GM12878 (cell line): ENCODE results near the gene CCSER2. TPM values are rescaled to one million over a fixed set of nuclear protein-coding genes. Genes with fewer than 3 reads are reported as not detected.

Experiments used
- ATAC-seq: fragments of 200-7000 bp; cut with Tn5 transposase; 3 replicates; pipeline ENCODE4 v1.9.1; 2020; ENCODE audit warnings: mild to moderate bottlenecking, moderate library complexity
- BruUV-seq: library from RNA; stranded (reverse); fragments of 400-500 nt; replicated peaks from 2 replicates; lab custom pipeline; 2021; lab: Mats Ljungman, UMichigan
- CTCF ChIA-PET: fragments of 300-600 bp; sonication (Branson Sonifier 250); formaldehyde crosslinking; extraction: SDS; loops from one replicate; lab custom pipeline; 2021; ENCODE audit warnings: inconsistent platforms; lab: Yijun Ruan, JAX
- POLR2A ChIA-PET: fragments of 350-600 bp; formaldehyde crosslinking; extraction: SDS; loops from one replicate; lab custom pipeline; 2021; ENCODE audit warnings: inconsistent platforms; lab: Charles Lee
- RAD21 ChIA-PET: fragments of 300-600 bp; sonication (Branson Sonifier 250); formaldehyde crosslinking; loops from one replicate; lab custom pipeline; 2023; ENCODE audit warnings: antibody characterized with exemption; ENCODE audit not compliant: unreplicated experiment; lab: Charles Lee
- SMC1A ChIA-PET: fragments of 300-600 bp; sonication (Branson Sonifier 250); formaldehyde crosslinking; loops from one replicate; lab custom pipeline; 2023; ENCODE audit not compliant: unreplicated experiment, uncharacterized antibody; lab: Charles Lee
- DNase-seq: peaks from one replicate; pipeline ENCODE4 v3.0.0-alpha.2; 2011; ENCODE audit warnings: low read depth, low spot score
- FAIRE-seq: peaks from 3 replicates; lab custom pipeline; 2011; peaks lifted over from hg19 to GRCh38; lab: Jason Lieb, UNC
- H2AFZ ChIP-seq: 2 replicates; pipeline ENCODE4 v1.6.0; 2011; ENCODE audit warnings: low read depth, low read length, control low read depth; ENCODE audit not compliant: control insufficient read depth
- H3K27ac ChIP-seq: 2 replicates; pipeline ENCODE4 v1.5.1; 2011; ENCODE audit warnings: control low read depth; ENCODE audit not compliant: control insufficient read depth, insufficient read depth
- H3K27me3 ChIP-seq, 2 experiments: replicated peaks in 1 of 2; 2 replicates each; pipeline versions ENCODE4 v1.6.0 to v1.6.1; 2011; ENCODE audit warnings: low read length in 1 of 2; ENCODE audit not compliant: control insufficient read depth in 2 of 2, insufficient read depth in 2 of 2
- H3K36me3 ChIP-seq, 2 experiments: 2 replicates each; pipeline ENCODE4 v1.5.1; 2011; ENCODE audit warnings: low read length in 1 of 2; ENCODE audit not compliant: control insufficient read depth in 2 of 2, insufficient read depth in 2 of 2
- H3K4me1 ChIP-seq: 2 replicates; pipeline ENCODE4 v1.6.1; 2011; ENCODE audit warnings: mild to moderate bottlenecking, low read length, moderate library complexity, mixed read lengths; ENCODE audit not compliant: control insufficient read depth, insufficient read depth
- H3K4me2 ChIP-seq: 2 replicates; pipeline ENCODE4 v1.6.0; 2011; ENCODE audit warnings: control low read depth; ENCODE audit not compliant: control insufficient read depth, insufficient read depth
- H3K4me3 ChIP-seq: fragments of 200-600 bp; sonication (generic); 2 replicates; pipeline ENCODE4 v1.5.1; 2016
- H3K79me2 ChIP-seq: 2 replicates; pipeline ENCODE4 v1.6.0; 2011; ENCODE audit warnings: low read length; ENCODE audit not compliant: control insufficient read depth, insufficient read depth
- H3K9ac ChIP-seq: 2 replicates; pipeline ENCODE4 v1.8.0; 2011; ENCODE audit warnings: low read length, control low read depth, mixed read lengths; ENCODE audit not compliant: control insufficient read depth, insufficient read depth
- H3K9me3 ChIP-seq: replicated peaks from 3 replicates; pipeline ENCODE4 v1.5.1; 2011; ENCODE audit warnings: mild to moderate bottlenecking, low read length; ENCODE audit not compliant: control insufficient read depth, insufficient read depth
- H4K20me1 ChIP-seq: 2 replicates; pipeline ENCODE4 v1.6.0; 2011; ENCODE audit not compliant: control insufficient read depth, insufficient read depth
- CBFB ChIP-seq: IDR thresholded peaks from 2 replicates; pipeline ENCODE4 v1.6.1; 2016; ENCODE audit warnings: antibody characterized with exemption, low read depth
- CBX5 ChIP-seq: sonication (generic); IDR thresholded peaks from 2 replicates; pipeline ENCODE4 v1.6.1; 2016; ENCODE audit warnings: low read depth, moderate library complexity, mild to moderate bottlenecking, inconsistent platforms
- EP300 ChIP-seq, 2 experiments: fragments of 150-350 bp in 1 of 2; IDR thresholded peaks; 2 replicates each; pipeline ENCODE4 v1.6.1; 2011 to 2012; ENCODE audit warnings: low read depth in 2 of 2, low read length in 2 of 2, borderline replicate concordance in 1 of 2, improper control_type of control experiment in 1 of 2, inconsistent platforms in 1 of 2; ENCODE audit not compliant: control insufficient read depth in 1 of 2
- ESRRA ChIP-seq: IDR thresholded peaks from 2 replicates; pipeline ENCODE4 v1.6.1; 2012; ENCODE audit warnings: mild to moderate bottlenecking, low read length, improper control_type of control experiment
- FOS ChIP-seq: IDR thresholded peaks from 3 replicates; pipeline ENCODE4 v1.6.1; 2011; ENCODE audit warnings: borderline replicate concordance; ENCODE audit not compliant: insufficient read length; ENCODE audit errors: extremely low read depth
- HCFC1 ChIP-seq: fragments of 150-350 bp; IDR thresholded peaks from 2 replicates; pipeline ENCODE4 v1.6.1; 2014; ENCODE audit warnings: low read length
- MYB ChIP-seq: fragments of 150-350 bp; IDR thresholded peaks from 2 replicates; pipeline ENCODE4 v1.6.1; 2014; ENCODE audit warnings: mild to moderate bottlenecking, low read depth, low read length, borderline replicate concordance
- NR2C2 ChIP-seq: IDR thresholded peaks from 2 replicates; pipeline ENCODE4 v1.6.1; 2011; ENCODE audit warnings: borderline replicate concordance, low read depth; ENCODE audit not compliant: control insufficient read depth, insufficient read length
- PAX5 ChIP-seq: IDR thresholded peaks from 2 replicates; pipeline ENCODE4 v1.6.1; 2011; ENCODE audit warnings: low read depth, low read length, borderline replicate concordance
- PRDM15 ChIP-seq: fragments of 450-650 bp; formaldehyde crosslinking; IDR thresholded peaks from 2 replicates; pipeline ENCODE4 v1.4.0; 2020; ENCODE audit warnings: mild to moderate bottlenecking, moderate library complexity
- SRF ChIP-seq, 2 experiments: IDR thresholded peaks; 2 replicates each; pipeline ENCODE4 v1.6.1; 2011; ENCODE audit warnings: low read depth in 2 of 2, low read length in 2 of 2, mild to moderate bottlenecking in 1 of 2, moderate library complexity in 1 of 2
- ZNF384 ChIP-seq: IDR thresholded peaks from 2 replicates; pipeline ENCODE4 v1.6.1; 2012; ENCODE audit warnings: low read depth, mild to moderate bottlenecking, low read length, improper control_type of control experiment, borderline replicate concordance
- ZSCAN29 ChIP-seq: fragments of 450-650 bp; IDR thresholded peaks from 2 replicates; pipeline ENCODE4 v1.6.1; 2017; ENCODE audit warnings: mild to moderate bottlenecking, moderate library complexity
- WGBS: methylation state at CpG from one replicate; pipeline ENCODE4 v1.1.6; 2016; ENCODE audit warnings: low lambda C conversion rate; ENCODE audit not compliant: insufficient replicate concordance, insufficient coverage; ENCODE audit errors: missing lambda C conversion rate; 5-methylcytosine and 5-hydroxymethylcytosine counted together
- in situ Hi-C: fragments of 300-500 bp; cut with MboI; formaldehyde crosslinking; loops from 9 replicates; pipeline ENCODE4 v1.14.3; 2018; ENCODE audit warnings: mixed read lengths
- intact Hi-C: fragments of 100-400 bp; cut with micrococcal nuclease; formaldehyde crosslinking; loops from one replicate; pipeline ENCODE4 v1.14.2; 2022; ENCODE audit not compliant: unreplicated experiment
- polyA plus RNA-seq, 11 experiments: library from polyadenylated mRNA; depleted of rRNA in 4 of 11; unstranded in 6 of 11; stranded (reverse) in 5 of 11; fragments of >200 nt; fragmentation: Nextera tagmentation in 4 of 11; fragmentation: Illumina TruSeq in 1 of 11; extraction: Ambion mirVana in 4 of 11; extraction: Trizol in 1 of 11; gene quantifications; 1 replicate in 1 of 11; 2 replicates in 10 of 11; pipeline versions ENCODE4 v1.2.1 to v1.2.3, GENCODE V29; 2011 to 2016; ENCODE audit warnings: inconsistent platforms in 2 of 11, missing spikeins in 2 of 11, low read depth in 1 of 11
- total RNA-seq, 4 experiments: library from RNA; depleted of rRNA in 3 of 4; stranded (reverse); fragments of >200 nt in 3 of 4; fragmentation: Illumina TruSeq in 1 of 4; extraction: Trizol in 1 of 4; gene quantifications; 2 replicates each; pipeline versions ENCODE4 v1.2.1 to v1.2.3, GENCODE V29; 2013 to 2021
- TF ChIP-seq, protein P1 (sequence below): IDR thresholded peaks from 2 replicates; pipeline ENCODE4 v1.6.1; 2011; ENCODE audit warnings: borderline replicate concordance, low read depth, mild to moderate bottlenecking, moderate library complexity, mixed read lengths, low read length; ENCODE audit not compliant: insufficient read depth; ENCODE audit errors: extremely low read length

Gene CCSER2
- total and polyA plus RNA-seq, 10 of the 15 experiments (the other 5 are each of a cell fraction or from before 2014, with no cell fraction given): 4.7 to 18.8 (median 13.2) TPM

GRCh38 chr10:84365335-84365881 lies 37.0 kb downstream of the CCSER2 start:
- TF ChIP-seq NR2C2 (no peak), PRDM15 (no peak), EP300 (IDR thresholded peaks at IDR 0.05; ENCODE audit: borderline replicate concordance in 1 of 2, control insufficient read depth in 1 of 2, low read depth in 2 of 2, low read length in 2 of 2) (no peak), SRF (IDR thresholded peaks at IDR 0.05; ENCODE audit: low read depth in 2 of 2, low read length in 2 of 2) (no peak), HCFC1 (no peak), PAX5 (no peak), ZNF384 (no peak), FOS (no peak), CBFB (no peak), ESRRA (no peak), MYB (no peak), ZSCAN29 (no peak), CBX5 (no peak)
- TF ChIP-seq, protein P1, sequence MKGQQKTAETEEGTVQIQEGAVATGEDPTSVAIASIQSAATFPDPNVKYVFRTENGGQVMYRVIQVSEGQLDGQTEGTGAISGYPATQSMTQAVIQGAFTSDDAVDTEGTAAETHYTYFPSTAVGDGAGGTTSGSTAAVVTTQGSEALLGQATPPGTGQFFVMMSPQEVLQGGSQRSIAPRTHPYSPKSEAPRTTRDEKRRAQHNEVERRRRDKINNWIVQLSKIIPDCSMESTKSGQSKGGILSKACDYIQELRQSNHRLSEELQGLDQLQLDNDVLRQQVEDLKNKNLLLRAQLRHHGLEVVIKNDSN: no peak
- Histone ChIP-seq H3K27me3 (no peaks in the 10 kb centered on the region), H3K4me2 (no peak overlapping the region), H4K20me1 (no peaks in the 10 kb centered on the region), H3K27ac (no peak overlapping the region), H3K36me3 (no peaks in the 10 kb centered on the region), H3K9ac (no peak overlapping the region), H3K79me2 (no peaks in the 10 kb centered on the region; the same call in 1 of the 2 replicates), H3K9me3 (no peaks in the 10 kb centered on the region), H3K4me3 (no peak overlapping the region), H3K4me1 (no peaks in the 10 kb centered on the region), H2AFZ (no peak overlapping the region)
- DNase-seq (no peak), FAIRE-seq (no peak), ATAC-seq (no peak)
- SMC1A ChIA-PET: interaction anchor here (1.1 to 2.1 kb wide), 4 partner anchors 8 to 98 kb away, joined by 3 to 8 read pairs (median 6); no protein-coding TSS in a partner anchor
- CTCF ChIA-PET: interaction anchor here (1.0 to 7.0 kb wide), 6 partner anchors 10 to 172 kb away, joined by 3 to 67 read pairs (median 9); no protein-coding TSS in a partner anchor
- BruUV-seq: no TSS peak
- POLR2A ChIA-PET: no interaction called here
- RAD21 ChIA-PET: interaction anchor here (1.1 kb wide), 1 partner anchor 13 kb away, joined by 3 read pairs; no protein-coding TSS in a partner anchor
- in situ Hi-C loops (no loop called here), intact Hi-C loops (no loop called here)
- WGBS: 90% methylated on average over 5 of the region's 5 CpGs
